ENCODE measurements around the gene ANKMY1.

Gene ANKMY1

GRCh38 chr2:240445961-240446663, 111.7 kb downstream of the ANKMY1 start:
- DNase-seq (ENCODE audit: low read depth), result no peak
- no peak overlapping the region for H3K4me3 ChIP-seq (ENCODE audit: control insufficient read depth, low read depth, low read length)
- no peak for TF ChIP-seq CTCF (IDR thresholded peaks at IDR 0.05; ENCODE audit: control insufficient read depth, insufficient read depth, low read depth, low read length, missing control alignments)

GRCh38 chr2:240444464-240444863, 113.3 kb downstream of the ANKMY1 start:
- DNase-seq (ENCODE audit: low read depth), result no peak
- H3K4me3 ChIP-seq (ENCODE audit: control insufficient read depth, low read depth, low read length), result no peak overlapping the region
- no peak for TF ChIP-seq CTCF (IDR thresholded peaks at IDR 0.05; ENCODE audit: control insufficient read depth, insufficient read depth, low read depth, low read length, missing control alignments)

- no peak for TF ChIP-seq CTCF (IDR thresholded peaks at IDR 0.05; ENCODE audit: control insufficient read depth, insufficient read depth, low read depth, low read length, missing control alignments)
- no peak overlapping the region for H3K4me3 ChIP-seq (ENCODE audit: control insufficient read depth, low read depth, low read length)
- no peak for DNase-seq (ENCODE audit: low read depth)
Measured at GRCh38 chr2:240443891-240444301, 113.9 kb downstream of the ANKMY1 start.

GRCh38 chr2:240442891-240443715, 114.7 kb downstream of the ANKMY1 start:
- no peak for DNase-seq (ENCODE audit: low read depth)
- TF ChIP-seq CTCF (IDR thresholded peaks at IDR 0.05; ENCODE audit: control insufficient read depth, insufficient read depth, low read depth, low read length, missing control alignments), result no peak
- no peak overlapping the region for H3K4me3 ChIP-seq (ENCODE audit: control insufficient read depth, low read depth, low read length)

GRCh38 chr2:240441993-240442411, 115.8 kb downstream of the ANKMY1 start:
- no peak for TF ChIP-seq CTCF (IDR thresholded peaks at IDR 0.05; ENCODE audit: control insufficient read depth, insufficient read depth, low read depth, low read length, missing control alignments)
- no peak overlapping the region for H3K4me3 ChIP-seq (ENCODE audit: control insufficient read depth, low read depth, low read length)
- DNase-seq (ENCODE audit: low read depth), result no peak

- no peak for TF ChIP-seq CTCF (IDR thresholded peaks at IDR 0.05; ENCODE audit: control insufficient read depth, insufficient read depth, low read depth, low read length, missing control alignments)
- no peak overlapping the region for H3K4me3 ChIP-seq (ENCODE audit: control insufficient read depth, low read depth, low read length)
- no peak for DNase-seq (ENCODE audit: low read depth)
Measured at GRCh38 chr2:240441326-240441992, 116.3 kb downstream of the ANKMY1 start.

Measured in AG09309 (cell line).